ENCODE results near the gene WDR36. TPM values are rescaled to one million over a fixed set of nuclear protein-coding genes. Genes with fewer than 3 reads are reported as not detected.

The WDR36 gene
- total RNA-seq, 1 experiment from 2014 or later: 17.7 TPM

DNA sequence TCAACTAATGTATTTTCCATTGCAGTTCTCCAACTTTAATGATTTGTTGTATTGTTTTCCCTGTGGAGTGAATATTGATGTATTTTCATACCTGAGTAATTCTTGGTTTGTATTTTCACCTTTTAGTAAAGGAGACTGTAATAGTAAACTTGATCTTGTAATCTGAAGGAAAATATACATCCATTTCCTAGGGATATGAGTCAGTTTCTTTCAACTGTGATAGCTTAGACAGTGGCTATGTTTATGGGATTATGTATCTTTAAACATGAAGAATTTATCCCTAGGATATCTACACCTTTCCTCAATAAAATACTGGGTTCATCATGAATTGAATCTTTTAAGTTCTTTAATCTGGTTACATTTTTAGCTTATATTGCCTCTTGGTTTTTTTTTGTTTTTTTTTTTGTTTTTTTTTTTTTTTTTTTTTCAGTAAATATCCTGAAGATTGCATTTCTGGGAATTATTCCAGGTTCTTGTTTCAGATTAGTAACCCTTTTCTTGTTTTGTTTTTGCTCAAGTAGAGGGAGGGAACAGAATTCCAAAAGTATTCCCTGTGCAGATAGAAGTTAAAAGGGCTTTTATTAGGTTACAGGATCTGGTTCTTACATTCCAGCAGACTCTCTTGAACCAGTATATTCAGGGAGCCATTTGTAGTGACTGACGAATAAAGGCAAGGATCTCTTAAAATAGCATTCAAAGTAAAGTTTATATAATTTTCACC lies 7.1 kb downstream of the WDR36 start:
- H3K27ac ChIP-seq: no peak overlapping the region

GRCh38 chr5:111106320-111106948 lies 14.3 kb downstream of the WDR36 start:
- H3K36me3 ChIP-seq (ENCODE audit: low read depth): peaks cover 51% of the 10 kb centered on the region
- POLR2A ChIA-PET (ENCODE audit: unreplicated experiment): no interaction called here

More for the DNA sequence above, 7.1 kb downstream of the WDR36 start:
- TF ChIP-seq EZH2 (IDR thresholded peaks at IDR 0.05; ENCODE audit: low read depth) (no peak), CTCF (conservative IDR thresholded peaks at IDR 0.05) (no peak)
- no peak for DNase-seq
- Histone ChIP-seq H4K20me1 (ENCODE audit: insufficient read depth) (peaks cover 13% of the 10 kb centered on the region), H3K79me2 (ENCODE audit: low read depth) (peaks cover 23% of the 10 kb centered on the region), H2AFZ (no peak overlapping the region), H3K36me3 (ENCODE audit: low read depth) (peaks cover 41% of the 10 kb centered on the region), H3F3A (ENCODE audit: insufficient read depth, low read depth) (no peaks in the 10 kb centered on the region), H3K27me3 (ENCODE audit: insufficient read depth, low read depth) (no peaks in the 10 kb centered on the region), H3K4me3 (no peak overlapping the region), H3K9me2 (ENCODE audit: insufficient read depth) (no peaks in the 10 kb centered on the region), H3K4me1 (replicated peaks; ENCODE audit: insufficient read depth) (peaks cover 2% of the 10 kb centered on the region; the same call in 1 of the 2 replicates), H3K4me2 (no peak overlapping the region), H3K9me3 (ENCODE audit: insufficient read depth, low read depth) (no peaks in the 10 kb centered on the region)
- intact Hi-C loops (cut with micrococcal nuclease; ENCODE audit: unreplicated experiment): no loop called here
- CTCF ChIA-PET: no interaction called here
- BruUV-seq (replicated peaks): no TSS peak
- POLR2A ChIA-PET (ENCODE audit: unreplicated experiment): no interaction called here

DNA sequence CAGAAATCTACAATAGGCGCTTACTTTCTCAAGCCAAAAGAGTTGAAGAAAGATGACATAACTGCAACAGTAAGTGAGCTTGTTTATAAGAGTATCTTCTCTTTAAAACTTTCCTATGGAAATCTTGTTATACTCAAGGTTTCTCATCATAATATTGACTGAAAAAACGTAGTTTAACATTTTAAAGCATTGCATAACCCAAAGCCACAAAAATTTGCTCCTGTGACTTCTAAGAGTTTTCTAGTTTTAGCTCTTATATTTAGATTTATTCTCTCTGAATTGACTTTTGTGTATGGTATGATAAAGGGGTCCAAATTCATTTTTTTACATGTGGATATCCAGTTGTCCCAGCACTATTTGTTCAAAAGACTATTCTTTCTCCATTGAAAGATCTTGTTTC lies 15.2 kb downstream of the WDR36 start:
- no peaks in the 10 kb centered on the region; the same call in 1 of the 2 replicates for H3F3A ChIP-seq (ENCODE audit: insufficient read depth, low read depth)
- H3K9me3 ChIP-seq (ENCODE audit: insufficient read depth, low read depth): no peaks in the 10 kb centered on the region
- no peak overlapping the region for H3K27ac ChIP-seq
- BruUV-seq (replicated peaks): no TSS peak
- H3K79me2 ChIP-seq (ENCODE audit: low read depth): no peaks in the 10 kb centered on the region
- H3K4me1 ChIP-seq (replicated peaks; ENCODE audit: insufficient read depth): no peaks in the 10 kb centered on the region
- ChIA-PET POLR2A (ENCODE audit: unreplicated experiment) (no interaction called here), CTCF (no interaction called here)
- H3K9me2 ChIP-seq (ENCODE audit: insufficient read depth): no peaks in the 10 kb centered on the region
- H2AFZ ChIP-seq: no peak overlapping the region
- H3K4me2 ChIP-seq: no peak overlapping the region
- H3K27me3 ChIP-seq (ENCODE audit: insufficient read depth, low read depth): no peaks in the 10 kb centered on the region
- DNase-seq: no peak
- peaks cover 46% of the 10 kb centered on the region for H3K36me3 ChIP-seq (ENCODE audit: low read depth)
- no peak overlapping the region for H3K4me3 ChIP-seq
- TF ChIP-seq CTCF (conservative IDR thresholded peaks at IDR 0.05) (no peak), EZH2 (IDR thresholded peaks at IDR 0.05; ENCODE audit: low read depth) (no peak)
- intact Hi-C loops (cut with micrococcal nuclease; ENCODE audit: unreplicated experiment): no loop called here
- peaks cover 5% of the 10 kb centered on the region; the same call in 1 of the 2 replicates for H4K20me1 ChIP-seq (ENCODE audit: insufficient read depth)

More at GRCh38 chr5:111106320-111106948, 14.3 kb downstream of the WDR36 start:
- Histone ChIP-seq H3F3A (ENCODE audit: insufficient read depth, low read depth) (no peaks in the 10 kb centered on the region), H3K9me3 (ENCODE audit: insufficient read depth, low read depth) (no peaks in the 10 kb centered on the region), H3K4me2 (no peak overlapping the region), H3K27me3 (ENCODE audit: insufficient read depth, low read depth) (no peaks in the 10 kb centered on the region), H3K9me2 (ENCODE audit: insufficient read depth) (no peaks in the 10 kb centered on the region), H3K4me3 (no peak overlapping the region), H3K4me1 (replicated peaks; ENCODE audit: insufficient read depth) (no peaks in the 10 kb centered on the region), H3K79me2 (ENCODE audit: low read depth) (no peaks in the 10 kb centered on the region), H3K27ac (no peak overlapping the region), H4K20me1 (ENCODE audit: insufficient read depth) (no peaks in the 10 kb centered on the region; the same call in 1 of the 2 replicates), H2AFZ (no peak overlapping the region)
- CTCF ChIA-PET: no interaction called here
- BruUV-seq (replicated peaks): no TSS peak
- intact Hi-C loops (cut with micrococcal nuclease; ENCODE audit: unreplicated experiment): no loop called here
- TF ChIP-seq EZH2 (IDR thresholded peaks at IDR 0.05; ENCODE audit: low read depth) (no peak), CTCF (conservative IDR thresholded peaks at IDR 0.05) (no peak)
- DNase-seq: no peak

Data from PC-9 (cell line).